ENCODE data around the gene MPPED2. TPM values are rescaled to one million over a fixed set of nuclear protein-coding genes. Genes with fewer than 3 reads are reported as not detected.

Gene MPPED2
- total RNA-seq, 1 experiment from 2014 or later: 2.4 TPM

DNA sequence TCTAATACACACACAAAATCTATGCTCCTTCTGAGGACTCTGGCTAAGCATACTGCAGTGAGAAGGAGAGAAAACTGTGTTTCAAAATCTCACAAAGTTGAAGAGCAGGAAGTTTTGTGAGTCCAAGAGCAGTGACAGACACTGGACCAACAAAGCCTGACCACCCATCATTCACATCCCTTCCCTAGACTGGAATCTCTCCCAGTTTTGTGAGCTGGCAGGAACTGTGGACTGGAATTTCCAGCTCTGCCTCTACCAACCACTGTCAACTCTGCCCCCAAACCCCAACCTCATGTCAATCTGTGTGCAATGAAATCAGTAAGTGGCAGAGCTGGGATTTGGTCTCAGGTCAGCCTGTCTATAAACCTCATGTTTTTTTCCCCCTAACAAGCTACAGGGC, 150.7 kb downstream of the MPPED2 start:
- H3K27ac Mint-ChIP-seq: no peak overlapping the region
- no peaks in the 10 kb centered on the region for H3K36me3 Mint-ChIP-seq
- no peaks in the 10 kb centered on the region for H3K9me3 Mint-ChIP-seq
- ATAC-seq (no peak), DNase-seq (ENCODE audit: low spot score) (no peak)
- H3K4me3 Mint-ChIP-seq: no peak overlapping the region
- peaks cover 8% of the 10 kb centered on the region for H3K4me1 Mint-ChIP-seq
- ChIA-PET POLR2A (no interaction called here), CTCF (no interaction called here)
- TF ChIP-seq, protein P1, sequence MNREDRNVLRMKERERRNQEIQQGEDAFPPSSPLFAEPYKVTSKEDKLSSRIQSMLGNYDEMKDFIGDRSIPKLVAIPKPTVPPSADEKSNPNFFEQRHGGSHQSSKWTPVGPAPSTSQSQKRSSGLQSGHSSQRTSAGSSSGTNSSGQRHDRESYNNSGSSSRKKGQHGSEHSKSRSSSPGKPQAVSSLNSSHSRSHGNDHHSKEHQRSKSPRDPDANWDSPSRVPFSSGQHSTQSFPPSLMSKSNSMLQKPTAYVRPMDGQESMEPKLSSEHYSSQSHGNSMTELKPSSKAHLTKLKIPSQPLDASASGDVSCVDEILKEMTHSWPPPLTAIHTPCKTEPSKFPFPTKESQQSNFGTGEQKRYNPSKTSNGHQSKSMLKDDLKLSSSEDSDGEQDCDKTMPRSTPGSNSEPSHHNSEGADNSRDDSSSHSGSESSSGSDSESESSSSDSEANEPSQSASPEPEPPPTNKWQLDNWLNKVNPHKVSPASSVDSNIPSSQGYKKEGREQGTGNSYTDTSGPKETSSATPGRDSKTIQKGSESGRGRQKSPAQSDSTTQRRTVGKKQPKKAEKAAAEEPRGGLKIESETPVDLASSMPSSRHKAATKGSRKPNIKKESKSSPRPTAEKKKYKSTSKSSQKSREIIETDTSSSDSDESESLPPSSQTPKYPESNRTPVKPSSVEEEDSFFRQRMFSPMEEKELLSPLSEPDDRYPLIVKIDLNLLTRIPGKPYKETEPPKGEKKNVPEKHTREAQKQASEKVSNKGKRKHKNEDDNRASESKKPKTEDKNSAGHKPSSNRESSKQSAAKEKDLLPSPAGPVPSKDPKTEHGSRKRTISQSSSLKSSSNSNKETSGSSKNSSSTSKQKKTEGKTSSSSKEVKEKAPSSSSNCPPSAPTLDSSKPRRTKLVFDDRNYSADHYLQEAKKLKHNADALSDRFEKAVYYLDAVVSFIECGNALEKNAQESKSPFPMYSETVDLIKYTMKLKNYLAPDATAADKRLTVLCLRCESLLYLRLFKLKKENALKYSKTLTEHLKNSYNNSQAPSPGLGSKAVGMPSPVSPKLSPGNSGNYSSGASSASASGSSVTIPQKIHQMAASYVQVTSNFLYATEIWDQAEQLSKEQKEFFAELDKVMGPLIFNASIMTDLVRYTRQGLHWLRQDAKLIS (CRISPR knock-in tag; IDR thresholded peaks at IDR 0.05; ENCODE audit: borderline replicate concordance): no peak
- TF ChIP-seq FOXJ3 (CRISPR knock-in tag; IDR thresholded peaks at IDR 0.05; ENCODE audit: borderline replicate concordance) (no peak), ZNF396 (CRISPR knock-in tag; IDR thresholded peaks at IDR 0.05; ENCODE audit: borderline replicate concordance) (no peak), FOXK1 (CRISPR knock-in tag; IDR thresholded peaks at IDR 0.05) (no peak), GRHL2 (CRISPR knock-in tag; IDR thresholded peaks at IDR 0.05; ENCODE audit: insufficient replicate concordance, severe bottlenecking) (no peak), SP1 (CRISPR knock-in tag; conservative IDR thresholded peaks at IDR 0.05) (no peak), RORB (CRISPR knock-in tag; IDR thresholded peaks at IDR 0.05) (no peak)
- no peaks in the 10 kb centered on the region; the same call in 1 of the 2 replicates for H3K27me3 Mint-ChIP-seq (ENCODE audit: low read depth)

DNA sequence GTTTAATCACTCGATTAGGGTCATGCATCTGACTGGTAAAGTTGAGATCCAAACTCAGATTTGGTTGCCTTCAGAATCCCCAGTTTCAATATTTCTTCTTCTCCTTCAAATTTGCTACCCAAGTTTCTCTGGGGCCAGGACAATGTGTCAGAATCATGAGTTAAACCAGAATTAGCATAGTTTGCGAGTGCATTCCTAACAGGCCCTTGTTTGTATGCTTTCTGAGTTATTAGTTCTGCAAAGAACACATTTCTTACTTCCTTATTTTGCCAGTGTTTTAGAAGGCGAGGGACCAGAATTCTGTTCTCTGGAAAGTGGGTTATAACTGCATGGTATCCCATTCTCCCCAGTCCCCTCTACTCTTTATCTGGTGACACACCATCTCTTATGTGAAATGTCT, 151.3 kb downstream of the MPPED2 start:
- no peak for DNase-seq (ENCODE audit: low spot score)
- no peak for TF ChIP-seq PREB (CRISPR knock-in tag; IDR thresholded peaks at IDR 0.05; ENCODE audit: borderline replicate concordance)
- POLR2A ChIA-PET: no interaction called here
- H3K36me3 Mint-ChIP-seq: no peaks in the 10 kb centered on the region
- no peak overlapping the region for H3K4me3 Mint-ChIP-seq
- H3K27ac Mint-ChIP-seq: no peak overlapping the region
- H3K4me1 Mint-ChIP-seq: peaks cover 8% of the 10 kb centered on the region
- ATAC-seq: no peak
- CTCF ChIA-PET: no interaction called here
- H3K9me3 Mint-ChIP-seq: no peaks in the 10 kb centered on the region
- no peaks in the 10 kb centered on the region; the same call in 1 of the 2 replicates for H3K27me3 Mint-ChIP-seq (ENCODE audit: low read depth)

DNA sequence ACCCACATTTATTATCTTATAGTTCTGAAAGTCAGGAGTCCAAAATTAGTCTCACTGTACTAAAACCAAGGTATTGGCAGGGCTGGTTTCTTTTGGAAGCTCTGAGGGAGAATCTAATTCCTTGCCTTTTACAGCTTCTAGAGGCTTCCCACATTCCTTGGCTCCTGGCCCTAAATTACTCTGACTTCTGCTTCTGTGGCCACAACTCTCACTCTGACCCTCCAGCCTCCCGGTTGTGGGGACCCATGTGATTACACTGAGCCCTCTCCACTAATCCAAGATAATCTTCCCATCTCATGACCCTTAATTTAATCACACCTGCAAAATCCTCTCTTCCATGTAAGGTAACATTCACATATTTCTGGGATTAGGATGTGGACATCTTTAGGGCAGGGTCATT, 152.3 kb downstream of the MPPED2 start:
- H3K9me3 Mint-ChIP-seq: no peaks in the 10 kb centered on the region
- no peak overlapping the region for H3K27ac Mint-ChIP-seq
- H3K4me1 Mint-ChIP-seq: peaks cover 19% of the 10 kb centered on the region
- H3K36me3 Mint-ChIP-seq: no peaks in the 10 kb centered on the region
- no peak for ATAC-seq
- no peak for DNase-seq (ENCODE audit: low spot score)
- H3K4me3 Mint-ChIP-seq: no peak overlapping the region
- H3K27me3 Mint-ChIP-seq (ENCODE audit: low read depth): no peaks in the 10 kb centered on the region; the same call in 1 of the 2 replicates
- ChIA-PET CTCF (interaction anchor here (1.0 kb wide), 1 partner anchor 152 kb away, joined by 4 read pairs; the partner anchor contains the start of gene MPPED2), POLR2A (no interaction called here)
- TF ChIP-seq, protein P2, sequence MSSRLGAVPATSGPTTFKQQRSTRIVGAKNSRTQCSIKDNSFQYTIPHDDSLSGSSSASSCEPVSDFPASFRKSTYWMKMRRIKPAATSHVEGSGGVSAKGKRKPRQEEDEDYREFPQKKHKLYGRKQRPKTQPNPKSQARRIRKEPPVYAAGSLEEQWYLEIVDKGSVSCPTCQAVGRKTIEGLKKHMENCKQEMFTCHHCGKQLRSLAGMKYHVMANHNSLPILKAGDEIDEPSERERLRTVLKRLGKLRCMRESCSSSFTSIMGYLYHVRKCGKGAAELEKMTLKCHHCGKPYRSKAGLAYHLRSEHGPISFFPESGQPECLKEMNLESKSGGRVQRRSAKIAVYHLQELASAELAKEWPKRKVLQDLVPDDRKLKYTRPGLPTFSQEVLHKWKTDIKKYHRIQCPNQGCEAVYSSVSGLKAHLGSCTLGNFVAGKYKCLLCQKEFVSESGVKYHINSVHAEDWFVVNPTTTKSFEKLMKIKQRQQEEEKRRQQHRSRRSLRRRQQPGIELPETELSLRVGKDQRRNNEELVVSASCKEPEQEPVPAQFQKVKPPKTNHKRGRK (CRISPR knock-in tag; IDR thresholded peaks at IDR 0.05; ENCODE audit: borderline replicate concordance): no peak
- TF ChIP-seq STAT6 (CRISPR knock-in tag; conservative IDR thresholded peaks at IDR 0.05; ENCODE audit: low read depth) (no peak), CBFB (CRISPR knock-in tag; IDR thresholded peaks at IDR 0.05; ENCODE audit: low read depth) (no peak), ATF1 (CRISPR knock-in tag; IDR thresholded peaks at IDR 0.05) (no peak), NFYB (CRISPR knock-in tag; conservative IDR thresholded peaks at IDR 0.05; ENCODE audit: low read depth) (no peak), NFATC4 (CRISPR knock-in tag; IDR thresholded peaks at IDR 0.05) (no peak), TCF7 (CRISPR knock-in tag; IDR thresholded peaks at IDR 0.05; ENCODE audit: low read depth) (no peak), FOXJ3 (CRISPR knock-in tag; IDR thresholded peaks at IDR 0.05; ENCODE audit: borderline replicate concordance) (no peak), HMGXB4 (CRISPR knock-in tag; IDR thresholded peaks at IDR 0.05) (no peak)
- TF ChIP-seq, protein P3, sequence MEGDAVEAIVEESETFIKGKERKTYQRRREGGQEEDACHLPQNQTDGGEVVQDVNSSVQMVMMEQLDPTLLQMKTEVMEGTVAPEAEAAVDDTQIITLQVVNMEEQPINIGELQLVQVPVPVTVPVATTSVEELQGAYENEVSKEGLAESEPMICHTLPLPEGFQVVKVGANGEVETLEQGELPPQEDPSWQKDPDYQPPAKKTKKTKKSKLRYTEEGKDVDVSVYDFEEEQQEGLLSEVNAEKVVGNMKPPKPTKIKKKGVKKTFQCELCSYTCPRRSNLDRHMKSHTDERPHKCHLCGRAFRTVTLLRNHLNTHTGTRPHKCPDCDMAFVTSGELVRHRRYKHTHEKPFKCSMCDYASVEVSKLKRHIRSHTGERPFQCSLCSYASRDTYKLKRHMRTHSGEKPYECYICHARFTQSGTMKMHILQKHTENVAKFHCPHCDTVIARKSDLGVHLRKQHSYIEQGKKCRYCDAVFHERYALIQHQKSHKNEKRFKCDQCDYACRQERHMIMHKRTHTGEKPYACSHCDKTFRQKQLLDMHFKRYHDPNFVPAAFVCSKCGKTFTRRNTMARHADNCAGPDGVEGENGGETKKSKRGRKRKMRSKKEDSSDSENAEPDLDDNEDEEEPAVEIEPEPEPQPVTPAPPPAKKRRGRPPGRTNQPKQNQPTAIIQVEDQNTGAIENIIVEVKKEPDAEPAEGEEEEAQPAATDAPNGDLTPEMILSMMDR (IDR thresholded peaks at IDR 0.05): no peak
- TF ChIP-seq, protein P4, sequence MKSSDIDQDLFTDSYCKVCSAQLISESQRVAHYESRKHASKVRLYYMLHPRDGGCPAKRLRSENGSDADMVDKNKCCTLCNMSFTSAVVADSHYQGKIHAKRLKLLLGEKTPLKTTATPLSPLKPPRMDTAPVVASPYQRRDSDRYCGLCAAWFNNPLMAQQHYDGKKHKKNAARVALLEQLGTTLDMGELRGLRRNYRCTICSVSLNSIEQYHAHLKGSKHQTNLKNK (CRISPR knock-in tag; IDR thresholded peaks at IDR 0.05): no peak
